22Rv1 (cell line): Measurements from ENCODE around the gene LMO7.
A peak's percentile ranks its signal among the peaks of the same experiment; 100 is the strongest.

Source experiments
- H3K27ac ChIP-seq: fragments of 450-650 bp; 2 replicates; pipeline ENCODE4 v1.5.1; 2017
- CTCF ChIP-seq: fragments of 450-650 bp; IDR thresholded peaks from 2 replicates; pipeline ENCODE4 v1.5.1; 2017; ENCODE audit warnings: mild to moderate bottlenecking
- ZFX ChIP-seq: fragments of 450-650 bp; IDR thresholded peaks from 2 replicates; pipeline ENCODE4 v1.6.1; 2017; ENCODE audit warnings: antibody characterized with exemption, borderline replicate concordance

The LMO7 gene

GRCh38 chr13:75875450-75875849 lies 239.3 kb downstream of the LMO7 start:
- no peak overlapping the region for H3K27ac ChIP-seq
- TF ChIP-seq CTCF (no peak), ZFX (no peak)

- no peak overlapping the region for H3K27ac ChIP-seq
- no peak for TF ChIP-seq ZFX
- TF ChIP-seq CTCF: peak; percentile 88
These were observed 240.3 kb downstream of the LMO7 start for GRCh38 chr13:75876142-75877050.

- no peak for TF ChIP-seq ZFX
- TF ChIP-seq CTCF: no peak
- H3K27ac ChIP-seq: no peak overlapping the region
These were observed 240.9 kb downstream of the LMO7 start for GRCh38 chr13:75877071-75877470.

- no peak overlapping the region for H3K27ac ChIP-seq
- TF ChIP-seq ZFX (no peak), CTCF (no peak)
These were observed 243.5 kb downstream of the LMO7 start for GRCh38 chr13:75879656-75880055.

GRCh38 chr13:75881109-75881775 lies 245.1 kb downstream of the LMO7 start:
- TF ChIP-seq CTCF (no peak), ZFX (no peak)
- no peak overlapping the region for H3K27ac ChIP-seq

- TF ChIP-seq ZFX (no peak), CTCF (no peak)
- no peak overlapping the region for H3K27ac ChIP-seq
These were observed 246.1 kb downstream of the LMO7 start for GRCh38 chr13:75882261-75882660.

GRCh38 chr13:75889427-75889826 lies 253.3 kb downstream of the LMO7 start:
- no peak overlapping the region for H3K27ac ChIP-seq
- TF ChIP-seq CTCF (no peak), ZFX (no peak)
